Hepatocyte (in vitro differentiated cells): ENCODE data around the gene IFT22. TPM values are rescaled to one million over a fixed set of nuclear protein-coding genes. Genes with fewer than 3 reads are reported as not detected.

Experiments
- DNase-seq: peaks from one replicate; pipeline ENCODE4 v3.0.0-alpha.2; 2016; ENCODE audit warnings: low spot score
- H2AFZ ChIP-seq: fragments of 200-600 bp; sonication (generic); 2 replicates; pipeline ENCODE4 v1.6.0; 2016; ENCODE audit warnings: antibody characterized with exemption, mild to moderate bottlenecking
- H3K27ac ChIP-seq: fragments of 200-600 bp; sonication (generic); 2 replicates; pipeline ENCODE4 v1.5.1; 2016; ENCODE audit warnings: mild to moderate bottlenecking
- H3K27me3 ChIP-seq: fragments of 200-600 bp; sonication (generic); 2 replicates; pipeline ENCODE4 v1.6.1; 2016
- H3K36me3 ChIP-seq: fragments of 200-600 bp; sonication (generic); replicated peaks from 2 replicates; pipeline ENCODE4 v1.5.1; 2016; ENCODE audit warnings: low read depth; ENCODE audit not compliant: insufficient read depth
- H3K4me1 ChIP-seq: fragments of 200-600 bp; sonication (generic); 2 replicates; pipeline ENCODE4 v1.5.1; 2016; ENCODE audit warnings: mild to moderate bottlenecking, moderate library complexity; ENCODE audit not compliant: insufficient read depth
- H3K4me2 ChIP-seq: fragments of 200-600 bp; sonication (generic); 2 replicates; pipeline ENCODE4 v1.6.0; 2016
- H3K4me3 ChIP-seq: fragments of 200-600 bp; sonication (generic); 2 replicates; pipeline ENCODE4 v1.5.1; 2016; ENCODE audit warnings: mild to moderate bottlenecking
- H3K79me2 ChIP-seq: fragments of 200-600 bp; sonication (generic); 2 replicates; pipeline ENCODE4 v1.6.0; 2017; ENCODE audit warnings: mild to moderate bottlenecking
- H3K9me2 ChIP-seq: fragments of 200-600 bp; sonication (generic); replicated peaks from 2 replicates; pipeline ENCODE4 v1.6.0; 2017; ENCODE audit warnings: mild to moderate bottlenecking; ENCODE audit not compliant: insufficient read depth
- H3K9me3 ChIP-seq: fragments of 200-600 bp; sonication (generic); 2 replicates; pipeline ENCODE4 v1.5.1; 2016; ENCODE audit warnings: low read depth, mild to moderate bottlenecking
- H4K20me1 ChIP-seq: fragments of 200-600 bp; sonication (generic); 2 replicates; pipeline ENCODE4 v1.6.0; 2016; ENCODE audit warnings: mild to moderate bottlenecking; ENCODE audit not compliant: insufficient read depth, poor library complexity, severe bottlenecking
- CTCF ChIP-seq: fragments of 200-600 bp; sonication (generic); IDR thresholded peaks from 2 replicates; pipeline ENCODE4 v1.5.1; 2016; ENCODE audit warnings: antibody characterized with exemption, mild to moderate bottlenecking; ENCODE audit not compliant: poor library complexity
- EZH2 ChIP-seq: fragments of 200-600 bp; sonication (generic); IDR thresholded peaks from 2 replicates; pipeline ENCODE4 v1.6.1; 2016; ENCODE audit warnings: antibody characterized with exemption, mild to moderate bottlenecking, borderline replicate concordance
- EZH2phosphoT487 ChIP-seq: fragments of 200-600 bp; sonication (generic); IDR thresholded peaks from one replicate; pipeline ENCODE4 v1.6.1; 2018; ENCODE audit warnings: antibody characterized with exemption, mild to moderate bottlenecking, low read depth, moderate library complexity; ENCODE audit not compliant: unreplicated experiment, severe bottlenecking
- WGBS: methylation state at CpG from one replicate; pipeline ENCODE4 v1.1.6; 2016; ENCODE audit warnings: low lambda C conversion rate; ENCODE audit errors: missing lambda C conversion rate; 5-methylcytosine and 5-hydroxymethylcytosine counted together
- polyA plus RNA-seq: library from polyadenylated mRNA; unstranded; fragments of >200 nt; fragmentation: Nextera tagmentation; extraction: Ambion mirVana; gene quantifications from 2 replicates; pipeline ENCODE4 v1.2.1, GENCODE V29; 2016
- total RNA-seq: library from RNA; depleted of rRNA; stranded (reverse); fragments of >200 nt; gene quantifications from 2 replicates; pipeline ENCODE4 v1.2.3, GENCODE V29; 2014

IFT22 gene
- total and polyA plus RNA-seq, 2 experiments from 2014 or later: 24.2 to 42.2 TPM

GRCh38 chr7:101363196-101363733 lies 41.7 kb upstream of the IFT22 start:
- Histone ChIP-seq H2AFZ (peak overlapping the region; percentile 83), H3K27ac (peak overlapping the region; percentile 61), H3K4me3 (peak overlapping the region; percentile 86), H3K79me2 (peaks cover 2% of the 10 kb centered on the region), H3K4me2 (peak overlapping the region; percentile 96), H3K4me1 (peaks cover 7% of the 10 kb centered on the region), H3K9me2 (no peaks in the 10 kb centered on the region), H3K9me3 (no peaks in the 10 kb centered on the region), H3K27me3 (peaks cover 10% of the 10 kb centered on the region), H4K20me1 (no peaks in the 10 kb centered on the region), H3K36me3 (no peaks in the 10 kb centered on the region)
- 1% methylated on average over 12 of the region's 46 CpGs for WGBS
- no peak for DNase-seq
- TF ChIP-seq EZH2phosphoT487 (no peak), CTCF (no peak)

- Histone ChIP-seq H3K27me3 (peaks cover 10% of the 10 kb centered on the region), H4K20me1 (no peaks in the 10 kb centered on the region), H2AFZ (peak within 1 kb of the TSS; percentile 83), H3K4me3 (peak within 1 kb of the TSS; percentile 86), H3K79me2 (no peaks in the 10 kb centered on the region), H3K36me3 (no peaks in the 10 kb centered on the region), H3K9me2 (no peaks in the 10 kb centered on the region), H3K9me3 (no peaks in the 10 kb centered on the region), H3K4me1 (peaks cover 7% of the 10 kb centered on the region), H3K4me2 (peak within 1 kb of the TSS; percentile 96), H3K27ac (peak within 1 kb of the TSS; percentile 61)
- DNase-seq: peak; percentile 75
- 5% methylated on average over 65 of the region's 76 CpGs for WGBS
- TF ChIP-seq EZH2phosphoT487 (no peak), CTCF (no peak), EZH2 (no peak)
Observed at GRCh38 chr7:101362334-101363195, 41.0 kb upstream of the IFT22 start, which contains the start of gene COL26A1. Gene COL26A1 (plus strand): TSS chr7:101362875. CDS start chr7:101363033, 158 bp downstream.

GRCh38 chr7:101357433-101357832 lies 35.8 kb upstream of the IFT22 start:
- no peak overlapping the region for H3K4me2 ChIP-seq
- 81% methylated on average over 7 of the region's 7 CpGs for WGBS

More at GRCh38 chr7:101357433-101357832, 35.8 kb upstream of the IFT22 start:
- no peak overlapping the region for H3K4me3 ChIP-seq
- H3K4me1 ChIP-seq: no peaks in the 10 kb centered on the region
- no peaks in the 10 kb centered on the region for H3K9me2 ChIP-seq
- no peak overlapping the region for H3K27ac ChIP-seq
- no peak for DNase-seq
- H4K20me1 ChIP-seq: no peaks in the 10 kb centered on the region
- H3K9me3 ChIP-seq: no peaks in the 10 kb centered on the region
- TF ChIP-seq CTCF (no peak), EZH2phosphoT487 (no peak)
- no peaks in the 10 kb centered on the region for H3K36me3 ChIP-seq
- H3K27me3 ChIP-seq: peaks cover 5% of the 10 kb centered on the region
- no peaks in the 10 kb centered on the region for H3K79me2 ChIP-seq
- no peak overlapping the region for H2AFZ ChIP-seq
